K562 (cell line): ENCODE data around the gene HES3. TPM values are rescaled to one million over a fixed set of nuclear protein-coding genes. Genes with fewer than 3 reads are reported as not detected.

Experiments
- ATAC-seq: fragments of 200-7000 bp; cut with Tn5 transposase; 3 replicates; pipeline ENCODE4 v1.9.1; 2020; ENCODE audit warnings: moderate library complexity
- BruUV-seq: library from RNA; stranded (reverse); fragments of 400-500 nt; replicated peaks from 2 replicates; lab custom pipeline; 2021; lab: Mats Ljungman, UMichigan
- CTCF ChIA-PET: fragments of 300-600 bp; formaldehyde crosslinking; extraction: SDS; loops from one replicate; lab custom pipeline; 2021; ENCODE audit warnings: low intra/inter-chr PET ratio; lab: Yijun Ruan, JAX
- POLR2A ChIA-PET: fragments of 300-600, 350-650 bp; sonication (Branson Sonifier 250); formaldehyde crosslinking; extraction: SDS; loops from one replicate; lab custom pipeline; 2021; ENCODE audit warnings: antibody characterized with exemption, inconsistent platforms; lab: Yijun Ruan, JAX
- DNase-seq, 4 experiments: peaks; one replicate each; pipeline versions ENCODE4 v3.0.0 to v3.0.0-alpha.2; 2011 to 2018; ENCODE audit warnings: low spot score in 3 of 4, mixed read lengths in 3 of 4; ENCODE audit errors: extremely low read depth in 1 of 4
- FAIRE-seq: peaks from 2 replicates; lab custom pipeline; 2011; peaks lifted over from hg19 to GRCh38; lab: Jason Lieb, UNC
- H2AFZ ChIP-seq: 2 replicates; pipeline ENCODE4 v1.6.0; 2011; ENCODE audit warnings: low read depth, low read length, control low read depth, inconsistent platforms
- H3K27ac ChIP-seq: fragments of 200-600 bp; 3 replicates; pipeline ENCODE4 v1.8.0; 2011; ENCODE audit warnings: low read depth, mild to moderate bottlenecking, control low read depth, inconsistent platforms, low read length, moderate library complexity, mixed read lengths; ENCODE audit errors: extremely low read depth
- H3K27me3 ChIP-seq, 2 experiments: fragments of 300-600 bp in 1 of 2; 2 replicates in 1 of 2; 3 replicates in 1 of 2; pipeline versions ENCODE4 v1.6.0 to v1.8.0; 2011; ENCODE audit warnings: inconsistent platforms in 2 of 2, low read length in 2 of 2, mild to moderate bottlenecking in 1 of 2, mixed read lengths in 1 of 2, moderate library complexity in 1 of 2; ENCODE audit not compliant: control insufficient read depth in 2 of 2, insufficient read depth in 2 of 2
- H3K36me3 ChIP-seq: fragments of 300-600 bp; 3 replicates; pipeline ENCODE4 v1.8.0; 2011; ENCODE audit warnings: mild to moderate bottlenecking, low read length, inconsistent platforms; ENCODE audit not compliant: control insufficient read depth, insufficient read depth
- H3K4me1 ChIP-seq, 2 experiments: fragments of 200-600 bp in 1 of 2; replicated peaks in 1 of 2; 2 replicates in 1 of 2; 3 replicates in 1 of 2; pipeline versions ENCODE4 v1.5.1 to v1.8.0; 2011; ENCODE audit warnings: inconsistent platforms in 2 of 2, low read length in 2 of 2, mild to moderate bottlenecking in 1 of 2, mixed read lengths in 1 of 2, moderate library complexity in 1 of 2; ENCODE audit not compliant: control insufficient read depth in 2 of 2, insufficient read depth in 2 of 2
- H3K4me2 ChIP-seq: 2 replicates; pipeline ENCODE4 v1.6.1; 2011; ENCODE audit warnings: low read length, control low read depth, inconsistent platforms, mixed read lengths; ENCODE audit not compliant: insufficient read depth
- H3K4me3 ChIP-seq: fragments of 200-600 bp; sonication (generic), shearing (Covaris generic); 2 replicates; pipeline ENCODE4 v1.5.1; 2016; ENCODE audit warnings: control low read depth, inconsistent platforms
- H3K79me2 ChIP-seq: fragments of 200-600 bp; 3 replicates; pipeline ENCODE4 v1.8.0; 2011; ENCODE audit warnings: low read length, inconsistent platforms; ENCODE audit not compliant: control insufficient read depth, insufficient read depth
- H3K9ac ChIP-seq, 2 experiments: 2 replicates each; pipeline versions ENCODE4 v1.6.0 to v1.6.1; 2011; ENCODE audit warnings: low read depth in 2 of 2, low read length in 2 of 2, control low read depth in 1 of 2, inconsistent platforms in 1 of 2, mild to moderate bottlenecking in 1 of 2, mixed read lengths in 1 of 2; ENCODE audit not compliant: insufficient read depth in 1 of 2
- H3K9me1 ChIP-seq: one replicate; pipeline ENCODE4 v1.6.0; 2011; ENCODE audit warnings: inconsistent platforms, mild to moderate bottlenecking, low read length, moderate library complexity; ENCODE audit not compliant: control insufficient read depth, insufficient read depth
- H3K9me3 ChIP-seq: replicated peaks from 2 replicates; pipeline ENCODE4 v1.5.1; 2011; ENCODE audit warnings: low read depth, low read length, inconsistent platforms; ENCODE audit not compliant: control insufficient read depth, insufficient read depth
- H4K20me1 ChIP-seq: replicated peaks from 2 replicates; pipeline ENCODE4 v1.6.1; 2011; ENCODE audit warnings: low read length, inconsistent platforms, mixed read lengths; ENCODE audit not compliant: control insufficient read depth, insufficient read depth
- CCNT2 ChIP-seq: IDR thresholded peaks from 2 replicates; pipeline ENCODE4 v1.6.1; 2011; ENCODE audit warnings: borderline replicate concordance, low read depth, mild to moderate bottlenecking, moderate library complexity, mixed read lengths, low read length; ENCODE audit not compliant: insufficient read length; ENCODE audit errors: extremely low read depth
- ETS2 ChIP-seq: IDR thresholded peaks from 2 replicates; pipeline ENCODE4 v1.6.1; 2016; ENCODE audit warnings: borderline replicate concordance, missing genetic modification characterization, mild to moderate bottlenecking, moderate library complexity, missing compliant biosample characterization; ENCODE audit not compliant: poor library complexity, severe bottlenecking
- HSF4 ChIP-seq: fragments of 250-450 bp; sonication (Bioruptor Pico); IDR thresholded peaks from 2 replicates; pipeline ENCODE4 v2.1.2; 2022; ENCODE audit warnings: mild to moderate bottlenecking, moderate library complexity, borderline replicate concordance
- MAFK ChIP-seq: IDR thresholded peaks from 2 replicates; pipeline ENCODE4 v1.6.1; 2011; ENCODE audit warnings: low read length, improper control_type of control experiment
- MEF2A ChIP-seq: IDR thresholded peaks from 2 replicates; pipeline ENCODE4 v1.6.1; 2011; ENCODE audit warnings: low read depth, mild to moderate bottlenecking, low read length, moderate library complexity; ENCODE audit not compliant: control insufficient read depth
- SIRT6 ChIP-seq: IDR thresholded peaks from one replicate; pipeline ENCODE4 v1.6.1; 2012; ENCODE audit warnings: low read depth, mild to moderate bottlenecking, control low read depth, inconsistent platforms, low read length, moderate library complexity
- ZNF316 ChIP-seq: fragments of 450-650 bp; IDR thresholded peaks from 2 replicates; pipeline ENCODE4 v1.6.1; 2016
- whole genome bisulfite sequencing: fragments of 100-300 bp; shearing (Covaris generic); methylation state at CpG from one replicate; pipeline ENCODE4 v1.1.6; 2016; ENCODE audit warnings: low coverage, mixed read lengths; ENCODE audit not compliant: insufficient coverage; ENCODE audit errors: missing lambda C conversion rate; 5-methylcytosine and 5-hydroxymethylcytosine counted together
- in situ Hi-C: fragments of 300-500 bp; cut with MboI; formaldehyde crosslinking; loops from 4 replicates; pipeline ENCODE4 v1.15.0; 2018; ENCODE audit warnings: inconsistent platforms, mixed read lengths
- intact Hi-C: fragments of 100-400 bp; cut with micrococcal nuclease; formaldehyde crosslinking; loops from 2 replicates; pipeline ENCODE4 v1.14.2; 2022
- polyA plus RNA-seq, 8 experiments: library from polyadenylated mRNA; depleted of rRNA in 4 of 8; stranded (reverse) in 5 of 8; unstranded in 3 of 8; fragments of >200 nt; fragmentation: Nextera tagmentation in 2 of 8; fragmentation: Illumina TruSeq in 1 of 8; extraction: Ambion mirVana in 2 of 8; extraction: Trizol in 1 of 8; gene quantifications; 2 replicates each; pipeline versions ENCODE4 v1.2.1 to v1.2.3, GENCODE V29; 2011 to 2014; ENCODE audit warnings: inconsistent platforms in 1 of 8, missing spikeins in 1 of 8
- total RNA-seq, 7 experiments: library from RNA; depleted of rRNA in 6 of 7; stranded (reverse); fragments of >200 nt in 6 of 7; fragmentation: Illumina TruSeq in 2 of 7; extraction: Trizol in 2 of 7; gene quantifications; 2 replicates each; pipeline versions ENCODE4 v1.2.1 to v1.2.3, GENCODE V29; 2011 to 2021; ENCODE audit warnings: low replicate concordance in 1 of 7
- TF ChIP-seq, protein P1 (sequence below): fragments of 450-650 bp; IDR thresholded peaks from 2 replicates; pipeline ENCODE4 v1.6.1; 2018; ENCODE audit warnings: mild to moderate bottlenecking, low read depth; ENCODE audit not compliant: partially characterized antibody

HES3 gene
- total and polyA plus RNA-seq, 9 of the 15 experiments (the other 6 are each of a cell fraction or from before 2014, with no cell fraction given), result not detected

DNA sequence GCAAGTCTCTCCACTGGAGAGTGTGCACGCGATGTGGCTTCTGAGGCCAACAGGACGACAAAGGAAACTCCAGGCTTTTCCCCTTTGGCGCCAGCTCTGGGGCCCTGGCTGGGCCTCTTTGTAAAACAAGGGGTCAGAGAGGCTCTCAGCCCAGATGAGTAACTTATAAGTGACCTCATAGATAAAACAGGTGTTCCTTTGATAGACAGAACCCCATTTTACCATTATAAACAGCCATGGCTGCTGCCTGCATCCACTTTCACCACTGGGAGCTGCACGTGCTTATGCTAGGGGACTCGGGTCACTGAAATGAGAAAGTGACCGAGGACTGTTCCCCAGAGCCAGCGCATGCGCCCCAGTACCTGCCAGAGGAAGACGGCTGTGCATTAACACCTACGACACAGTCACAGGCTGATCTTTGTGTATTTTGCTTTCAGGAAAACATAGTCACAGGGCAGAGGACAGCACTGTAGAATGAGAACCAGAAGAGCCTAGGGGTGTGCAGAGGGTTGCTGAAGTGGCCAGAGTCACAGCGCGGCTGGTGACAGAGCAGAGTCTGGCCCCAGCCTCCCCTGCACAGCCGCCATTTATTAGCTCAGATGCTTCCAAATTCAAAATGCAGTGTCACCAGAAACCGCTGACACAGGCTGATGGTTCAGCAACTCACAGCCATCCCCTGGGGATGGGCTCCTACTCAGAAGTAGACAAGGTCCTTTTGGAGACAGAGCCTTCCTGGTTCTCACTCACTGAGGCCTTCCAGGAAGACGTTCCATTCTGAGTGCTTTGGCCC lies 25.4 kb upstream of the HES3 start:
- Histone ChIP-seq H2AFZ (no peak overlapping the region), H3K9me3 (no peaks in the 10 kb centered on the region), H3K79me2 (no peaks in the 10 kb centered on the region), H4K20me1 (no peaks in the 10 kb centered on the region), H3K4me1 (peaks cover 0 to 6% of the 10 kb centered on the region in 2 experiments; a peak in 2 of 5 replicates), H3K27me3 (no peaks in the 10 kb centered on the region)
- in situ Hi-C loops (no loop called here), intact Hi-C loops (no loop called here)
- FAIRE-seq, result no peak
- WGBS, result 80% methylated on average over 16 of the region's 16 CpGs
- no peak for DNase-seq
- peak; percentile 34 for ATAC-seq
- no peak for TF ChIP-seq MEF2A
- peak; percentile 38; the same call in 1 of the 2 replicates for TF ChIP-seq ZNF316
- no peak for TF ChIP-seq SIRT6
- TF ChIP-seq CCNT2, result no peak
- TF ChIP-seq, protein P1, sequence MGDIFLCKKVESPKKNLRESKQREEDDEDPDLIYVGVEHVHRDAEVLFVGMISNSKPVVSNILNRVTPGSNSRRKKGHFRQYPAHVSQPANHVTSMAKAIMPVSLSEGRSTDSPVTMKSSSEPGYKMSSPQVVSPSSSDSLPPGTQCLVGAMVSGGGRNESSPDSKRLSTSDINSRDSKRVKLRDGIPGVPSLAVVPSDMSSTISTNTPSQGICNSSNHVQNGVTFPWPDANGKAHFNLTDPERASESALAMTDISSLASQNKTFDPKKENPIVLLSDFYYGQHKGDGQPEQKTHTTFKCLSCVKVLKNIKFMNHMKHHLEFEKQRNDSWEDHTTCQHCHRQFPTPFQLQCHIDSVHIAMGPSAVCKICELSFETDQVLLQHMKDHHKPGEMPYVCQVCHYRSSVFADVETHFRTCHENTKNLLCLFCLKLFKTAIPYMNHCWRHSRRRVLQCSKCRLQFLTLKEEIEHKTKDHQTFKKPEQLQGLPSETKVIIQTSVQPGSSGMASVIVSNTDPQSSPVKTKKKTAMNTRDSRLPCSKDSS, result no peak
- TF ChIP-seq MAFK, result no peak
- TF ChIP-seq ETS2, result no peak
- no peak for TF ChIP-seq HSF4 (CRISPR knock-in tag)
- TF ChIP-seq, all 486 proteins: peak for 1
- Histone ChIP-seq H3K27ac (no peak overlapping the region), H3K4me3 (no peak overlapping the region), H3K4me2 (no peak overlapping the region), H3K36me3 (peaks cover 52% of the 10 kb centered on the region; the same call in 1 of the 3 replicates), H3K9me1 (no peaks in the 10 kb centered on the region), H3K9ac (peak overlapping the region in 1 of 2 experiments; percentile 59; a peak in 2 of 4 replicates)
- ChIA-PET POLR2A (interaction anchor here (0.9 to 2.8 kb wide), 7 partner anchors 8 to 20 kb away, joined by 3 to 9 read pairs (median 3); no protein-coding TSS in a partner anchor), CTCF (no interaction called here)
- no TSS peak for BruUV-seq
